K562 (cell line): Measurements from ENCODE around the gene TRAF3. TPM values are rescaled to one million over a fixed set of nuclear protein-coding genes. Genes with fewer than 3 reads are reported as not detected.

ENCODE experiments used
- ATAC-seq: fragments of 200-7000 bp; cut with Tn5 transposase; 3 replicates; pipeline ENCODE4 v1.9.1; 2020; ENCODE audit warnings: moderate library complexity
- BruUV-seq: library from RNA; stranded (reverse); fragments of 400-500 nt; replicated peaks from 2 replicates; lab custom pipeline; 2021; lab: Mats Ljungman, UMichigan
- CTCF ChIA-PET: fragments of 300-600 bp; formaldehyde crosslinking; extraction: SDS; loops from one replicate; lab custom pipeline; 2021; ENCODE audit warnings: low intra/inter-chr PET ratio; lab: Yijun Ruan, JAX
- POLR2A ChIA-PET: fragments of 300-600, 350-650 bp; sonication (Branson Sonifier 250); formaldehyde crosslinking; extraction: SDS; loops from one replicate; lab custom pipeline; 2021; ENCODE audit warnings: antibody characterized with exemption, inconsistent platforms; lab: Yijun Ruan, JAX
- DNase-seq, 4 experiments: peaks; one replicate each; pipeline versions ENCODE4 v3.0.0 to v3.0.0-alpha.2; 2011 to 2018; ENCODE audit warnings: low spot score in 3 of 4, mixed read lengths in 3 of 4; ENCODE audit errors: extremely low read depth in 1 of 4
- FAIRE-seq: peaks from 2 replicates; lab custom pipeline; 2011; peaks lifted over from hg19 to GRCh38; lab: Jason Lieb, UNC
- H2AFZ ChIP-seq: 2 replicates; pipeline ENCODE4 v1.6.0; 2011; ENCODE audit warnings: low read depth, low read length, control low read depth, inconsistent platforms
- H3K27ac ChIP-seq: fragments of 200-600 bp; 3 replicates; pipeline ENCODE4 v1.8.0; 2011; ENCODE audit warnings: low read depth, mild to moderate bottlenecking, control low read depth, inconsistent platforms, low read length, moderate library complexity, mixed read lengths; ENCODE audit errors: extremely low read depth
- H3K27me3 ChIP-seq, 2 experiments: fragments of 300-600 bp in 1 of 2; 2 replicates in 1 of 2; 3 replicates in 1 of 2; pipeline versions ENCODE4 v1.6.0 to v1.8.0; 2011; ENCODE audit warnings: inconsistent platforms in 2 of 2, low read length in 2 of 2, mild to moderate bottlenecking in 1 of 2, mixed read lengths in 1 of 2, moderate library complexity in 1 of 2; ENCODE audit not compliant: control insufficient read depth in 2 of 2, insufficient read depth in 2 of 2
- H3K36me3 ChIP-seq: fragments of 300-600 bp; 3 replicates; pipeline ENCODE4 v1.8.0; 2011; ENCODE audit warnings: mild to moderate bottlenecking, low read length, inconsistent platforms; ENCODE audit not compliant: control insufficient read depth, insufficient read depth
- H3K4me1 ChIP-seq, 2 experiments: fragments of 200-600 bp in 1 of 2; replicated peaks in 1 of 2; 2 replicates in 1 of 2; 3 replicates in 1 of 2; pipeline versions ENCODE4 v1.5.1 to v1.8.0; 2011; ENCODE audit warnings: inconsistent platforms in 2 of 2, low read length in 2 of 2, mild to moderate bottlenecking in 1 of 2, mixed read lengths in 1 of 2, moderate library complexity in 1 of 2; ENCODE audit not compliant: control insufficient read depth in 2 of 2, insufficient read depth in 2 of 2
- H3K4me2 ChIP-seq: 2 replicates; pipeline ENCODE4 v1.6.1; 2011; ENCODE audit warnings: low read length, control low read depth, inconsistent platforms, mixed read lengths; ENCODE audit not compliant: insufficient read depth
- H3K4me3 ChIP-seq: fragments of 200-600 bp; sonication (generic), shearing (Covaris generic); 2 replicates; pipeline ENCODE4 v1.5.1; 2016; ENCODE audit warnings: control low read depth, inconsistent platforms
- H3K79me2 ChIP-seq: fragments of 200-600 bp; 3 replicates; pipeline ENCODE4 v1.8.0; 2011; ENCODE audit warnings: low read length, inconsistent platforms; ENCODE audit not compliant: control insufficient read depth, insufficient read depth
- H3K9ac ChIP-seq, 2 experiments: 2 replicates each; pipeline versions ENCODE4 v1.6.0 to v1.6.1; 2011; ENCODE audit warnings: low read depth in 2 of 2, low read length in 2 of 2, control low read depth in 1 of 2, inconsistent platforms in 1 of 2, mild to moderate bottlenecking in 1 of 2, mixed read lengths in 1 of 2; ENCODE audit not compliant: insufficient read depth in 1 of 2
- H3K9me1 ChIP-seq: one replicate; pipeline ENCODE4 v1.6.0; 2011; ENCODE audit warnings: inconsistent platforms, mild to moderate bottlenecking, low read length, moderate library complexity; ENCODE audit not compliant: control insufficient read depth, insufficient read depth
- H3K9me3 ChIP-seq: replicated peaks from 2 replicates; pipeline ENCODE4 v1.5.1; 2011; ENCODE audit warnings: low read depth, low read length, inconsistent platforms; ENCODE audit not compliant: control insufficient read depth, insufficient read depth
- H4K20me1 ChIP-seq: replicated peaks from 2 replicates; pipeline ENCODE4 v1.6.1; 2011; ENCODE audit warnings: low read length, inconsistent platforms, mixed read lengths; ENCODE audit not compliant: control insufficient read depth, insufficient read depth
- EZH2 ChIP-seq: IDR thresholded peaks from 2 replicates; pipeline ENCODE4 v1.6.1; 2012; ENCODE audit warnings: low read depth, mild to moderate bottlenecking, inconsistent platforms, low read length, borderline replicate concordance
- GATA2 ChIP-seq: sonication (generic); formaldehyde crosslinking; IDR thresholded peaks from 2 replicates; pipeline ENCODE4 v1.4.0; 2020; ENCODE audit warnings: mild to moderate bottlenecking, missing genetic modification reagents
- HDAC3 ChIP-seq: fragments of 450-650 bp; IDR thresholded peaks from 2 replicates; pipeline ENCODE4 v1.6.1; 2018; ENCODE audit warnings: borderline replicate concordance, mild to moderate bottlenecking, moderate library complexity; ENCODE audit not compliant: partially characterized antibody
- ZNF121 ChIP-seq: sonication (generic); formaldehyde crosslinking; conservative IDR thresholded peaks from 2 replicates; pipeline ENCODE4 v1.8.0; 2022; ENCODE audit warnings: missing genetic modification reagents
- ZNF75A ChIP-seq: fragments of 450-650 bp; formaldehyde crosslinking; IDR thresholded peaks from 2 replicates; pipeline ENCODE4 v1.4.0; 2020; ENCODE audit warnings: mild to moderate bottlenecking
- WGBS: fragments of 100-300 bp; shearing (Covaris generic); methylation state at CpG from one replicate; pipeline ENCODE4 v1.1.6; 2016; ENCODE audit warnings: low coverage, mixed read lengths; ENCODE audit not compliant: insufficient coverage; ENCODE audit errors: missing lambda C conversion rate; 5-methylcytosine and 5-hydroxymethylcytosine counted together
- in situ Hi-C: fragments of 300-500 bp; cut with MboI; formaldehyde crosslinking; loops from 4 replicates; pipeline ENCODE4 v1.15.0; 2018; ENCODE audit warnings: inconsistent platforms, mixed read lengths
- intact Hi-C: fragments of 100-400 bp; cut with micrococcal nuclease; formaldehyde crosslinking; loops from 2 replicates; pipeline ENCODE4 v1.14.2; 2022
- polyA plus RNA-seq, 8 experiments: library from polyadenylated mRNA; depleted of rRNA in 4 of 8; stranded (reverse) in 5 of 8; unstranded in 3 of 8; fragments of >200 nt; fragmentation: Nextera tagmentation in 2 of 8; fragmentation: Illumina TruSeq in 1 of 8; extraction: Ambion mirVana in 2 of 8; extraction: Trizol in 1 of 8; gene quantifications; 2 replicates each; pipeline versions ENCODE4 v1.2.1 to v1.2.3, GENCODE V29; 2011 to 2014; ENCODE audit warnings: inconsistent platforms in 1 of 8, missing spikeins in 1 of 8
- total RNA-seq, 7 experiments: library from RNA; depleted of rRNA in 6 of 7; stranded (reverse); fragments of >200 nt in 6 of 7; fragmentation: Illumina TruSeq in 2 of 7; extraction: Trizol in 2 of 7; gene quantifications; 2 replicates each; pipeline versions ENCODE4 v1.2.1 to v1.2.3, GENCODE V29; 2011 to 2021; ENCODE audit warnings: low replicate concordance in 1 of 7
- TF ChIP-seq, protein P1 (sequence below), 2 experiments: fragments of 450-650 bp; IDR thresholded peaks; 2 replicates each; pipeline ENCODE4 v1.6.1; 2016; ENCODE audit warnings: mild to moderate bottlenecking in 2 of 2, borderline replicate concordance in 1 of 2, low read depth in 1 of 2, moderate library complexity in 1 of 2

Gene TRAF3
- total and polyA plus RNA-seq, 9 of the 15 experiments (the other 6 are each of a cell fraction or from before 2014, with no cell fraction given) = 0.52 to 21.3 (median 9.9) TPM

DNA sequence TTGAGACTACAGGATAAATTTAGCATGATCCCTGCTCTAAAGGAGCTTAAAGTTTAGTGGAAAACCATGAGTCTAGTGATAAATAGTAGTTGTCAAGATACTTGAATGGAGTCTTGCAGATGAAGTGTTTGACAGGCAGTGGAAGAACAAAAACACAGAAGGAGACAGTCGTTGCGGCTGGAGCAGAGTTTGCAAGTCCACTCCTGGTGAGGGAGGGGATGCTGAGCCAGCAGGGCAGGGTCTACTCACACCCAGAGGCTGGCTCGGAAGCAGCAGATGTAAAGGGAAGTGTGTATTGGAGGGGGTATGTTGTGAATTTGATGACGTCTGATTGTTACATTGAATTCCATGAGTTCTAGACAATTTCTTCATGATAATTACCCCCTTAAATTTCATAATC lies 61.3 kb downstream of the TRAF3 start:
- Histone ChIP-seq H3K4me2 (no peak overlapping the region), H3K36me3 (peaks cover 4% of the 10 kb centered on the region; the same call in 2 of the 3 replicates), H3K27me3 (no peaks in the 10 kb centered on the region), H3K4me1 (no peaks in the 10 kb centered on the region), H3K9ac (no peak overlapping the region), H3K27ac (no peak overlapping the region), H3K4me3 (no peak overlapping the region), H3K9me1 (no peaks in the 10 kb centered on the region), H3K9me3 (no peaks in the 10 kb centered on the region), H2AFZ (no peak overlapping the region), H4K20me1 (no peaks in the 10 kb centered on the region), H3K79me2 (no peaks in the 10 kb centered on the region)
- BruUV-seq = no TSS peak
- in situ Hi-C loops = no loop called here
- POLR2A ChIA-PET = interaction anchor here (1.0 kb wide), 1 partner anchor 10 kb away, joined by 4 read pairs; no protein-coding TSS in a partner anchor
- DNase-seq (no peak), FAIRE-seq (no peak), ATAC-seq (no peak)
- WGBS = 86% methylated on average over 4 of the region's 4 CpGs
- intact Hi-C loops = no loop called here
- CTCF ChIA-PET = no interaction called here
- TF ChIP-seq HDAC3 (no peak), ZNF75A (CRISPR knock-in tag) (no peak)

- 68% methylated on average over 3 of the region's 3 CpGs for WGBS
- Histone ChIP-seq H3K9me1 (no peaks in the 10 kb centered on the region), H3K27ac (no peak overlapping the region), H3K4me1 (no peaks in the 10 kb centered on the region; a peak in 1 of 5 replicates), H3K9me3 (no peaks in the 10 kb centered on the region), H3K9ac (no peak overlapping the region; a peak in 1 of 4 replicates), H3K79me2 (no peaks in the 10 kb centered on the region), H3K4me2 (no peak overlapping the region), H4K20me1 (no peaks in the 10 kb centered on the region), H3K36me3 (no peaks in the 10 kb centered on the region; the same call in 2 of the 3 replicates), H3K4me3 (no peak overlapping the region), H3K27me3 (no peaks in the 10 kb centered on the region), H2AFZ (no peak overlapping the region)
- in situ Hi-C loops (no loop called here), intact Hi-C loops (no loop called here)
- POLR2A ChIA-PET = no interaction called here
- BruUV-seq = no TSS peak
- TF ChIP-seq GATA2 = no peak
- TF ChIP-seq, protein P1, sequence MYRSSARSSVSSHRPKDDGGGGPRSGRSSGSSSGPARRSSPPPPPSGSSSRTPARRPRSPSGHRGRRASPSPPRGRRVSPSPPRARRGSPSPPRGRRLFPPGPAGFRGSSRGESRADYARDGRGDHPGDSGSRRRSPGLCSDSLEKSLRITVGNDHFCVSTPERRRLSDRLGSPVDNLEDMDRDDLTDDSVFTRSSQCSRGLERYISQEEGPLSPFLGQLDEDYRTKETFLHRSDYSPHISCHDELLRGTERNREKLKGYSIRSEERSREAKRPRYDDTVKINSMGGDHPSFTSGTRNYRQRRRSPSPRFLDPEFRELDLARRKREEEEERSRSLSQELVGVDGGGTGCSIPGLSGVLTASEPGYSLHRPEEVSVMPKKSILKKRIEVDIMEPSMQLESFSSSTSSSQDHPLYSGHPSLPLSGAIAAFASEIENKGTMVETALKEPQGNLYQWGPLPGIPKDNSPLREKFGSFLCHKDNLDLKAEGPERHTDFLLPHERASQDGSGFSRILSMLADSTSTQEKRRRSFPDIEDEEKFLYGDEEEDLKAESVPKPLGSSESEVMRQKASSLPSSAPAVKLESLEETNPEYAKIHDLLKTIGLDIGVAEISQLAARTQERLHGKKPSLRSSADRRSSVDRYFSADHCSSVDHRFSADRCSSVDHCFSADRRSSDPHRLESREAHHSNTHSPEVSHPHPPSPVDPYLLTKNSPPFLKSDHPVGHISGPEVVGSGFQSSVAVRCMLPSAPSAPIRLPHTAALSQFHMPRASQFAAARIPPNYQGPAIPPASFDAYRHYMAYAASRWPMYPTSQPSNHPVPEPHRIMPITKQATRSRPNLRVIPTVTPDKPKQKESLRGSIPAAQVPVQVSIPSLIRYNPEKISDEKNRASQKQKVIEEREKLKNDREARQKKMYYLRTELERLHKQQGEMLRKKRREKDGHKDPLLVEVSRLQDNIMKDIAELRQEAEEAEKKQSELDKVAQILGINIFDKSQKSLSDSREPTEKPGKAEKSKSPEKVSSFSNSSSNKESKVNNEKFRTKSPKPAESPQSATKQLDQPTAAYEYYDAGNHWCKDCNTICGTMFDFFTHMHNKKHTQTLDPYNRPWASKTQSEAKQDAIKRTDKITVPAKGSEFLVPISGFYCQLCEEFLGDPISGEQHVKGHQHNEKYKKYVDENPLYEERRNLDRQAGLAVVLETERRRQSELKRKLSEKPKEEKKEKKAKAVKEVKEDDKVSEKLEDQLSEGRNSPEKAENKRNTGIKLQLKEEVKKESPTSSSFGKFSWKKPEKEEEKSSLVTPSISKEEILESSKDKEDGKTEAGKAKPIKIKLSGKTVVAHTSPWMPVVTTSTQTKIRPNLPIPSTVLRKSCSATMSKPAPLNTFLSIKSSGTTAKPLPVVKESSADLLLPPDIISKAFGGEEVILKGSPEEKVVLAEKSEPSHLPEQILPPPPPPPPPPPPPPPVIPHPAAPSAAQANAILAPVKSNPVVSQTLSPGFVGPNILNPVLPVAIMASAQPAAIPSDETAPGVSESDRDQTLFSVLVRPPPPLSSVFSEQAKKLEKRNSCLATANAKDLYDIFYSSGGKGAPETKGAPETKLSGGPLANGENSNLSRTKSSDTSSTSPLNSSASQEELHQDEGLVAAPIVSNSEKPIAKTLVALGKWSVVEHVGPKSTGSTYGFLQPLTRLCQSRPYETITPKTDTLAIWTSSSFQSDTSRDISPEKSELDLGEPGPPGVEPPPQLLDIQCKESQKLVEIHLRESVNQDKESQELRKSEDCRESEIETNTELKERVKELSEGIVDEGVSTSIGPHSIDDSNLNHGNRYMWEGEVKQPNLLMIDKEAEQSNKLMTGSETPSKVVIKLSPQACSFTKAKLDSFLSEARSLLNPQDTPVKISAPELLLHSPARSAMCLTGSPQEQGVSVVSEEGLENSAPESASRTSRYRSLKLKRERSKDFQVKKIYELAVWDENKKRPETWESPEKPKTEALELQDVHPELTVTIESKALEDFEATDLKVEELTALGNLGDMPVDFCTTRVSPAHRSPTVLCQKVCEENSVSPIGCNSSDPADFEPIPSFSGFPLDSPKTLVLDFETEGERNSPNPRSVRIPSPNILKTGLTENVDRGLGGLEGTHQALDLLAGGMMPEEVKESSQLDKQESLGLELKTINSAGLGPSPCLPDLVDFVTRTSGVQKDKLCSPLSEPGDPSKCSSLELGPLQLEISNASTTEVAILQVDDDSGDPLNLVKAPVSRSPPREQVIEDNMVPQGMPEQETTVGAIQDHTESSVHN (IDR thresholded peaks at IDR 0.05; ENCODE audit: borderline replicate concordance in 1 of 2, low read depth in 1 of 2) = no peak
- TF ChIP-seq EZH2 = no peak
- peak; percentile 72 for TF ChIP-seq ZNF121 (CRISPR knock-in tag)
- CTCF ChIA-PET = no interaction called here
- FAIRE-seq = no peak
- no peak for DNase-seq
- no peak for ATAC-seq
Observed at GRCh38 chr14:102840115-102840514, 62.9 kb downstream of the TRAF3 start.
